Measurements from ENCODE around the gene ARPC4. TPM values are rescaled to one million over a fixed set of nuclear protein-coding genes. Genes with fewer than 3 reads are reported as not detected.

Gene ARPC4
- total and polyA plus RNA-seq, 2 experiments from 2014 or later = 149 to 182 TPM

DNA sequence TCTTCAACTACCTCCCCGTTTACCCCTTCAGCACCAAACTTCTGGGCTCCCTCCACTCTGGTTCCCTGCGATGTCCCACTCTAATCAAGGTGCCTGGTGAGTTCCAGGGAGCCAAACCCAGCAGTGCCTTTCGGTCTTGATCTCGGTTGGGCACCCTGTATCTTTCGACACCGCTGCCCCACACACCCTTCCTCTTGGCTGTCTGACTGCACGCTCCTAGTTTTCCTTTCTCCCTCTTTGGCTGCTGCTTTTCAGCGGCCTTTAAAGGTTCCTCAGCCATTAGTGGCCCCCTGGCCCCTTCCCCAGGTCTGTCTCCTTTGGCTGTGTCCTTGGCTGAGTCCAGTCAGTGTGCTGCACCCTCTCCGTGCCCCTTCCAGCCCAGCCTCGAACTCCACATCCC is 18.0 kb downstream of the ARPC4 start:
- Histone ChIP-seq H2AFZ (peak overlapping the region; percentile 32), H3K4me2 (peak overlapping the region; percentile 93), H3K4me3 (no peak overlapping the region), H3K9me3 (ENCODE audit: low read depth) (no peaks in the 10 kb centered on the region), H4K20me1 (ENCODE audit: insufficient read depth, poor library complexity, severe bottlenecking) (no peaks in the 10 kb centered on the region), H3K27ac (peak overlapping the region; percentile 86), H3K36me3 (replicated peaks; ENCODE audit: insufficient read depth, low read depth) (no peaks in the 10 kb centered on the region), H3K4me1 (ENCODE audit: insufficient read depth) (peaks cover 14% of the 10 kb centered on the region), H3K27me3 (no peaks in the 10 kb centered on the region), H3K79me2 (no peaks in the 10 kb centered on the region), H3K9me2 (replicated peaks; ENCODE audit: insufficient read depth) (no peaks in the 10 kb centered on the region)
- TF ChIP-seq EZH2 (IDR thresholded peaks at IDR 0.05; ENCODE audit: borderline replicate concordance) = no peak
- TF ChIP-seq, protein P1, sequence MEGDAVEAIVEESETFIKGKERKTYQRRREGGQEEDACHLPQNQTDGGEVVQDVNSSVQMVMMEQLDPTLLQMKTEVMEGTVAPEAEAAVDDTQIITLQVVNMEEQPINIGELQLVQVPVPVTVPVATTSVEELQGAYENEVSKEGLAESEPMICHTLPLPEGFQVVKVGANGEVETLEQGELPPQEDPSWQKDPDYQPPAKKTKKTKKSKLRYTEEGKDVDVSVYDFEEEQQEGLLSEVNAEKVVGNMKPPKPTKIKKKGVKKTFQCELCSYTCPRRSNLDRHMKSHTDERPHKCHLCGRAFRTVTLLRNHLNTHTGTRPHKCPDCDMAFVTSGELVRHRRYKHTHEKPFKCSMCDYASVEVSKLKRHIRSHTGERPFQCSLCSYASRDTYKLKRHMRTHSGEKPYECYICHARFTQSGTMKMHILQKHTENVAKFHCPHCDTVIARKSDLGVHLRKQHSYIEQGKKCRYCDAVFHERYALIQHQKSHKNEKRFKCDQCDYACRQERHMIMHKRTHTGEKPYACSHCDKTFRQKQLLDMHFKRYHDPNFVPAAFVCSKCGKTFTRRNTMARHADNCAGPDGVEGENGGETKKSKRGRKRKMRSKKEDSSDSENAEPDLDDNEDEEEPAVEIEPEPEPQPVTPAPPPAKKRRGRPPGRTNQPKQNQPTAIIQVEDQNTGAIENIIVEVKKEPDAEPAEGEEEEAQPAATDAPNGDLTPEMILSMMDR (IDR thresholded peaks at IDR 0.05; ENCODE audit: poor library complexity) = no peak
- TF ChIP-seq EZH2phosphoT487 (IDR thresholded peaks at IDR 0.05; ENCODE audit: low read depth, severe bottlenecking, unreplicated experiment) = no peak
- no peak for DNase-seq (ENCODE audit: low spot score)
- WGBS (ENCODE audit: low lambda C conversion rate, missing lambda C conversion rate) = 85% methylated on average over 10 of the region's 10 CpGs

- Histone ChIP-seq H3K27me3 (no peaks in the 10 kb centered on the region), H3K36me3 (replicated peaks; ENCODE audit: insufficient read depth, low read depth) (no peaks in the 10 kb centered on the region), H2AFZ (no peak overlapping the region), H3K27ac (no peak overlapping the region), H3K4me2 (no peak overlapping the region), H3K9me3 (ENCODE audit: low read depth) (no peaks in the 10 kb centered on the region), H3K4me1 (ENCODE audit: insufficient read depth) (peaks cover 14% of the 10 kb centered on the region), H4K20me1 (ENCODE audit: insufficient read depth, poor library complexity, severe bottlenecking) (no peaks in the 10 kb centered on the region), H3K79me2 (no peaks in the 10 kb centered on the region), H3K9me2 (replicated peaks; ENCODE audit: insufficient read depth) (no peaks in the 10 kb centered on the region), H3K4me3 (no peak overlapping the region)
- TF ChIP-seq EZH2phosphoT487 (IDR thresholded peaks at IDR 0.05; ENCODE audit: low read depth, severe bottlenecking, unreplicated experiment) (no peak), EZH2 (IDR thresholded peaks at IDR 0.05; ENCODE audit: borderline replicate concordance) (no peak)
- TF ChIP-seq, protein P1 (IDR thresholded peaks at IDR 0.05; ENCODE audit: poor library complexity) = no peak
- no peak for DNase-seq (ENCODE audit: low spot score)
- 96% methylated on average over 9 of the region's 9 CpGs for WGBS (ENCODE audit: low lambda C conversion rate, missing lambda C conversion rate)
Observed at GRCh38 chr3:9812870-9813483, 20.1 kb downstream of the ARPC4 start.

DNA sequence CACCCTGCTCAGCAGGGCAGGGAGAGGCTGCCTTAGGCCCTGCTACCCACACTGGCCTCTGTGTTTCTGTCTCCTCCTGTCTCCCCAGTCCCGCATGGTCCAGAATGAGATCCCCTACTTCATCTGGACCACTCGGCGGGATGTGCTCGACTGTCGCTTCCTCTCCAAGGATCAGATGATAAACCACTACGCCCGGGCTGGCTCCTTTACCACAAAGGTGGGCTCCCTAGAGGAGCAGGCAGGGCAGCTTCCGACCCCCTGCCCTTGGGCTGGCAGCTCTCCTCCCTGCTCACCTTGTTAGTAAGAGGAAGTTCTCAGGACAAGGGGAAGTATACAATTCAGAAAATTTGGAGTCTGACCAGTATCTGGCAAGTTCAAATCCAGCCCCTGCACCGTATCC is 23.1 kb downstream of the ARPC4 start:
- no peaks in the 10 kb centered on the region for H3K9me3 ChIP-seq (ENCODE audit: low read depth)
- H3K36me3 ChIP-seq (replicated peaks; ENCODE audit: insufficient read depth, low read depth) = no peaks in the 10 kb centered on the region
- H3K79me2 ChIP-seq = no peaks in the 10 kb centered on the region
- no peaks in the 10 kb centered on the region for H3K27me3 ChIP-seq
- no peak for DNase-seq (ENCODE audit: low spot score)
- H4K20me1 ChIP-seq (ENCODE audit: insufficient read depth, poor library complexity, severe bottlenecking) = no peaks in the 10 kb centered on the region
- 91% methylated on average over 9 of the region's 9 CpGs for WGBS (ENCODE audit: low lambda C conversion rate, missing lambda C conversion rate)
- H3K27ac ChIP-seq = no peak overlapping the region
- H3K4me1 ChIP-seq (ENCODE audit: insufficient read depth) = no peaks in the 10 kb centered on the region
- TF ChIP-seq EZH2phosphoT487 (IDR thresholded peaks at IDR 0.05; ENCODE audit: low read depth, severe bottlenecking, unreplicated experiment) (no peak), EZH2 (IDR thresholded peaks at IDR 0.05; ENCODE audit: borderline replicate concordance) (no peak)
- TF ChIP-seq, protein P1 (IDR thresholded peaks at IDR 0.05; ENCODE audit: poor library complexity) = no peak
- H3K4me2 ChIP-seq = no peak overlapping the region
- no peak overlapping the region for H2AFZ ChIP-seq
- no peaks in the 10 kb centered on the region for H3K9me2 ChIP-seq (replicated peaks; ENCODE audit: insufficient read depth)
- H3K4me3 ChIP-seq = no peak overlapping the region
